GM04503 (cell line): ENCODE data around the gene TNFAIP2.
A peak's percentile ranks its signal among the peaks of the same experiment; 100 is the strongest.
"Not testable (repeated sequence)": the region's sequence is repeated elsewhere in the genome, so short reads cannot be mapped to it uniquely, and the experiment has no call there.

Experiments
- DNase-seq: peaks from one replicate; pipeline ENCODE4 v3.0.0-alpha.2; 2012; ENCODE audit warnings: low read depth

The TNFAIP2 gene

GRCh38 chr14:103135333-103136260 lies 12.3 kb downstream of the TNFAIP2 start:
- no peak for DNase-seq

- DNase-seq, result no peak
These were observed 13.4 kb downstream of the TNFAIP2 start for GRCh38 chr14:103136388-103137271.

- DNase-seq, result no peak
These were observed 14.5 kb downstream of the TNFAIP2 start for GRCh38 chr14:103137689-103138300.

- DNase-seq, result no peak
These were observed 15.3 kb downstream of the TNFAIP2 start for GRCh38 chr14:103138301-103139131.

- DNase-seq, result no peak
These were observed 16.1 kb downstream of the TNFAIP2 start for GRCh38 chr14:103139132-103140025.

- no peak for DNase-seq
These were observed 17.3 kb downstream of the TNFAIP2 start for GRCh38 chr14:103140316-103141109.

- DNase-seq, result no peak
These were observed 18.0 kb downstream of the TNFAIP2 start for GRCh38 chr14:103141117-103141796.

- no peak for DNase-seq
These were observed 18.8 kb downstream of the TNFAIP2 start for GRCh38 chr14:103142026-103142425.

GRCh38 chr14:103142721-103143302 lies 19.6 kb downstream of the TNFAIP2 start:
- DNase-seq, result no peak

- DNase-seq, result no peak
These were observed 20.2 kb downstream of the TNFAIP2 start for GRCh38 chr14:103143506-103143905.

- DNase-seq, result peak; percentile 66
These were observed 20.8 kb downstream of the TNFAIP2 start for GRCh38 chr14:103144085-103144484.

GRCh38 chr14:103146141-103146709 lies 23.0 kb downstream of the TNFAIP2 start:
- no peak for DNase-seq

- DNase-seq, result no peak
These were observed 26.3 kb downstream of the TNFAIP2 start for GRCh38 chr14:103149351-103150237.

GRCh38 chr14:103151270-103151945 lies 28.1 kb downstream of the TNFAIP2 start:
- DNase-seq, result no peak

- DNase-seq, result peak; percentile 62
These were observed 31.7 kb downstream of the TNFAIP2 start for GRCh38 chr14:103155010-103155409.

GRCh38 chr14:103155416-103155815 lies 32.2 kb downstream of the TNFAIP2 start:
- DNase-seq, result not testable (repeated sequence)
